SK-N-SH (cell line): ENCODE measurements around the gene CACNA2D3. TPM values are rescaled to one million over a fixed set of nuclear protein-coding genes. Genes with fewer than 3 reads are reported as not detected.

Experiments
- CTCF ChIA-PET: fragments of 300-600, 350-600 bp; formaldehyde crosslinking; extraction: SDS; loops from one replicate; lab custom pipeline; 2021; lab: Yijun Ruan, JAX
- POLR2A ChIA-PET: fragments of 350-600 bp; sonication (Branson Sonifier 250); formaldehyde crosslinking; extraction: SDS; loops from one replicate; lab custom pipeline; 2020; ENCODE audit warnings: antibody characterized with exemption, inconsistent platforms; lab: Yijun Ruan, JAX
- DNase-seq: peaks from one replicate; pipeline ENCODE4 v3.0.0; 2012
- H2AFZ ChIP-seq: fragments of 200-600 bp; sonication (generic); 2 replicates; pipeline ENCODE4 v1.8.1; 2016; ENCODE audit warnings: antibody characterized with exemption, mild to moderate bottlenecking, low read depth
- H3F3A ChIP-seq: fragments of 200-600 bp; sonication (generic); replicated peaks from 2 replicates; pipeline ENCODE3; 2016; ENCODE audit warnings: antibody characterized with exemption, mild to moderate bottlenecking; ENCODE audit not compliant: insufficient read depth
- H3K27ac ChIP-seq, 2 experiments: fragments of 200-500 bp in 1 of 2; fragments of 200-600 bp in 1 of 2; sonication (Bioruptor generic) in 1 of 2; sonication (generic), shearing (Covaris generic) in 1 of 2; 2 replicates each; pipeline versions ENCODE4 v1.5.1 to v1.6.1; 2014 to 2016; ENCODE audit warnings: low read depth in 2 of 2, inconsistent platforms in 1 of 2, low read length in 1 of 2, mild to moderate bottlenecking in 1 of 2, mixed read lengths in 1 of 2
- H3K27me3 ChIP-seq: fragments of 200-600 bp; sonication (generic), shearing (Covaris generic); 2 replicates; pipeline ENCODE4 v1.6.1; 2016; ENCODE audit warnings: mixed run types; ENCODE audit not compliant: insufficient read depth
- H3K36me3 ChIP-seq, 2 experiments: fragments of 200-500 bp in 1 of 2; fragments of 200-600 bp in 1 of 2; sonication (Bioruptor generic) in 1 of 2; sonication (generic) in 1 of 2; replicated peaks in 1 of 2; 2 replicates each; pipeline versions ENCODE3 to v1.5.1; 2014 to 2016; ENCODE audit warnings: low read length in 1 of 2, mild to moderate bottlenecking in 1 of 2; ENCODE audit not compliant: insufficient read depth in 2 of 2, control insufficient read depth in 1 of 2
- H3K4me1 ChIP-seq, 2 experiments: fragments of 200-500 bp in 1 of 2; fragments of 200-600 bp in 1 of 2; sonication (Bioruptor generic) in 1 of 2; sonication (generic), shearing (Covaris generic) in 1 of 2; 2 replicates each; pipeline versions ENCODE4 v1.5.1 to v1.6.1; 2014 to 2016; ENCODE audit warnings: low read depth in 1 of 2, low read length in 1 of 2, mixed run types in 1 of 2; ENCODE audit not compliant: insufficient read depth in 2 of 2, control insufficient read depth in 1 of 2
- H3K4me2 ChIP-seq: fragments of 200-600 bp; sonication (generic), shearing (Covaris generic); 2 replicates; pipeline ENCODE4 v1.6.1; 2017; ENCODE audit warnings: mixed run types
- H3K4me3 ChIP-seq, 2 experiments: fragments of 200-500 bp in 1 of 2; fragments of 200-600 bp in 1 of 2; sonication (Bioruptor generic) in 1 of 2; sonication (generic), shearing (Covaris generic) in 1 of 2; 2 replicates each; pipeline versions ENCODE4 v1.5.1 to v1.8.1; 2014 to 2016; ENCODE audit warnings: low read depth in 2 of 2, inconsistent platforms in 1 of 2, low read length in 1 of 2, mild to moderate bottlenecking in 1 of 2, mixed read lengths in 1 of 2, moderate library complexity in 1 of 2
- H3K79me2 ChIP-seq: fragments of 200-600 bp; sonication (generic); 2 replicates; pipeline ENCODE4 v1.8.1; 2017; ENCODE audit warnings: mild to moderate bottlenecking; ENCODE audit not compliant: insufficient read depth
- H3K9ac ChIP-seq: fragments of 200-600 bp; sonication (generic); 2 replicates; pipeline ENCODE4 v1.6.1; 2017; ENCODE audit warnings: mixed run types
- H3K9me2 ChIP-seq: fragments of 200-600 bp; sonication (generic); 2 replicates; pipeline ENCODE4 v1.6.1; 2017; ENCODE audit warnings: mixed run types
- H3K9me3 ChIP-seq: fragments of 200-600 bp; sonication (generic); 2 replicates; pipeline ENCODE4 v1.6.1; 2017; ENCODE audit warnings: mixed run types, mild to moderate bottlenecking, moderate library complexity
- H4K20me1 ChIP-seq: fragments of 200-600 bp; sonication (generic); 2 replicates; pipeline ENCODE4 v1.6.1; 2017; ENCODE audit warnings: mild to moderate bottlenecking, mixed run types; ENCODE audit not compliant: insufficient read depth
- CHD2 ChIP-seq: fragments of 150-350 bp; IDR thresholded peaks from 2 replicates; pipeline ENCODE4 v1.6.1; 2018; ENCODE audit warnings: low read length; ENCODE audit not compliant: partially characterized antibody
- EP300 ChIP-seq, 2 experiments: IDR thresholded peaks; 2 replicates each; pipeline versions ENCODE4 v1.4.0 to v1.6.1; 2012; ENCODE audit warnings: borderline replicate concordance in 1 of 2, low read depth in 1 of 2, low read length in 1 of 2
- EZH2phosphoT487 ChIP-seq: fragments of 200-600 bp; sonication (generic); IDR thresholded peaks from 2 replicates; pipeline ENCODE4 v1.6.1; 2017; ENCODE audit warnings: low read depth, mixed run types, mild to moderate bottlenecking, antibody characterized with exemption, moderate library complexity, borderline replicate concordance
- FOXJ3 ChIP-seq: sonication (generic); formaldehyde crosslinking; IDR thresholded peaks from 2 replicates; pipeline ENCODE4 v1.5.1; 2020; ENCODE audit warnings: mild to moderate bottlenecking, missing genetic modification reagents
- GATA2 ChIP-seq: sonication (generic); formaldehyde crosslinking; IDR thresholded peaks from 2 replicates; pipeline ENCODE4 v1.5.0; 2020; ENCODE audit warnings: mild to moderate bottlenecking, missing genetic modification reagents
- MAX ChIP-seq: IDR thresholded peaks from 2 replicates; pipeline ENCODE4 v1.4.0; 2012; ENCODE audit warnings: low read depth
- MXI1 ChIP-seq: IDR thresholded peaks from 2 replicates; pipeline ENCODE4 v1.6.1; 2012; ENCODE audit warnings: mild to moderate bottlenecking, low read depth, low read length, improper control_type of control experiment
- PBX3 ChIP-seq: IDR thresholded peaks from 2 replicates; pipeline ENCODE4; 2012
- RCOR1 ChIP-seq: fragments of 150-350 bp; IDR thresholded peaks from 2 replicates; pipeline ENCODE4 v1.6.1; 2017; ENCODE audit warnings: antibody characterized with exemption, low read length
- REST ChIP-seq: IDR thresholded peaks from 2 replicates; pipeline ENCODE4 v1.6.1; 2012; ENCODE audit warnings: mild to moderate bottlenecking, low read depth, low read length, moderate library complexity
- RFX5 ChIP-seq: IDR thresholded peaks from 2 replicates; pipeline ENCODE4 v1.6.1; 2012; ENCODE audit warnings: mild to moderate bottlenecking, improper control_type of control experiment, low read length
- RXRA ChIP-seq: IDR thresholded peaks from 2 replicates; pipeline ENCODE4 v1.4.0; 2012; ENCODE audit warnings: low read depth, mild to moderate bottlenecking, borderline replicate concordance
- SMC3 ChIP-seq: IDR thresholded peaks from 2 replicates; pipeline ENCODE4 v1.6.1; 2012; ENCODE audit warnings: low read depth, low read length, improper control_type of control experiment
- TAF1 ChIP-seq: IDR thresholded peaks from 2 replicates; pipeline ENCODE4 v1.6.1; 2012; ENCODE audit warnings: low read depth, mild to moderate bottlenecking, low read length, moderate library complexity, borderline replicate concordance
- TCF12 ChIP-seq: IDR thresholded peaks from 2 replicates; pipeline ENCODE4 v1.4.0; 2012
- TEAD4 ChIP-seq: IDR thresholded peaks from 2 replicates; pipeline ENCODE4 v1.4.0; 2012; ENCODE audit warnings: mild to moderate bottlenecking, borderline replicate concordance; ENCODE audit not compliant: insufficient read depth
- USF1 ChIP-seq: IDR thresholded peaks from 2 replicates; pipeline ENCODE4 v1.4.0; 2012; ENCODE audit warnings: low read depth, borderline replicate concordance
- WGBS: methylation state at CpG from one replicate; pipeline ENCODE4 v1.1.6; 2017; ENCODE audit warnings: low lambda C conversion rate; 5-methylcytosine and 5-hydroxymethylcytosine counted together
- polyA plus RNA-seq, 3 experiments: library from polyadenylated mRNA; depleted of rRNA; stranded (reverse); fragments of >200 nt; gene quantifications; 2 replicates each; pipeline ENCODE4 v1.2.3, GENCODE V29; 2012

CACNA2D3 gene
- polyA plus RNA-seq, 1 of the 3 experiments (the other 2 are of a cell fraction) = 0.15 TPM

GRCh38 chr3:54165865-54166264, 43.5 kb downstream of the CACNA2D3 start:
- H3K9ac ChIP-seq = no peak overlapping the region
- ChIA-PET POLR2A (no interaction called here), CTCF (interaction anchor here (1.3 kb wide), 1 partner anchor 19 kb away, joined by 4 read pairs; no protein-coding TSS in a partner anchor)
- no peak overlapping the region for H3K27ac ChIP-seq
- no peak overlapping the region for H2AFZ ChIP-seq
- no peaks in the 10 kb centered on the region for H3K79me2 ChIP-seq
- H3K4me3 ChIP-seq = no peak overlapping the region
- H4K20me1 ChIP-seq = no peaks in the 10 kb centered on the region
- no peak overlapping the region for H3K4me2 ChIP-seq
- no peak for DNase-seq
- no peaks in the 10 kb centered on the region for H3K27me3 ChIP-seq
- TF ChIP-seq MXI1 = no peak
- no peak for TF ChIP-seq EP300 (IDR thresholded peaks at IDR 0.05; ENCODE audit: borderline replicate concordance in 1 of 2, low read depth in 1 of 2, low read length in 1 of 2)
- no peak for TF ChIP-seq USF1
- no peak for TF ChIP-seq GATA2 (CRISPR knock-in tag)
- TF ChIP-seq TCF12 = no peak
- TF ChIP-seq SMC3 = no peak
- TF ChIP-seq REST = no peak
- TF ChIP-seq MAX = no peak
- TF ChIP-seq TAF1 = no peak
- TF ChIP-seq PBX3 = no peak
- TF ChIP-seq RFX5 = no peak
- no peak for TF ChIP-seq TEAD4
- TF ChIP-seq CHD2 = no peak
- no peak for TF ChIP-seq RCOR1
- TF ChIP-seq EZH2phosphoT487 = no peak
- TF ChIP-seq FOXJ3 (CRISPR knock-in tag) = no peak
- no peak for TF ChIP-seq RXRA
- H3K9me3 ChIP-seq = no peaks in the 10 kb centered on the region
- H3F3A ChIP-seq = no peaks in the 10 kb centered on the region
- 6% methylated on average over 2 of the region's 2 CpGs for WGBS
- H3K9me2 ChIP-seq = no peaks in the 10 kb centered on the region
- no peaks in the 10 kb centered on the region for H3K4me1 ChIP-seq
- no peaks in the 10 kb centered on the region for H3K36me3 ChIP-seq
